ENCODE data around the gene ITIH4.

Gene ITIH4

DNA sequence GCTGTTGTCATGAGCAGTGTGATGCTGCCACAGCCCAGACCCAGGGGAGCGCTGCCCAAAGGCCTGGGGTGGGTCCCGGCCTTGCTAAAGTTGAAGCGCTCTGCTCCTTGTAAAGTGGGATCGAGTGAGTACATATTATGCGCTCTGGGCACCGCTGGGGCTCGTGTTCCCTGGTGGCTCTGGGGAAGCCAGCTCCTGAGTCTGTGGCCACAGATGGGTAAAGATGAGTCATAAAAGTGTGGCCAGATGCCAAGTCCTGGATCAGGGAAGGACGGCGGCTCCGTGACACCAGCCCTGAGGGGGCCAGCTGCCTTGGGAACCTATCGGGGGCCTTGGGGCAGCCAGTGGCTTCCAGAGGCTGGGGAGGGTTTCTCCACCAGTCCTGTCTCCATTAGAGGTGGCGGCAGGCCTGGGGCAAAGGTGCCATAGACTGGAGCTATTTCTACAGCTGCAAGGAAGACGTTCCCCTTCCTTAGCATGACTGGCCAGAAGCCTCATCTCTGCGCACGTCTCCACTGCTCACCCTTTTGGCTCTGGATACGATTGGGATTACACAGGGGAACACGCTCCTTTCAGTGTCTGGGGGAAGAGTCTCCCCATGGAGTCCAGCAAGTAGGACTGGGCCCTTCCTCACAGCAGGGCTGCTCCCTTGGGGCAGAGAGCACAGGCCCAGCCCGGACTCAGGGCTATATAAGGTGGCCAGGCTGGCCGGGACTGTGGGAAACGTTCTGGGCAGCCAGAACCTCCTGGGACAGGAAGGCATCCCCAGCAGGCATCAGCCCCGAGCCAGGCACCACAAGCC is 1.2 kb upstream of the ITIH4 start:
- DNase-seq (ENCODE audit: low spot score) = no peak

DNA sequence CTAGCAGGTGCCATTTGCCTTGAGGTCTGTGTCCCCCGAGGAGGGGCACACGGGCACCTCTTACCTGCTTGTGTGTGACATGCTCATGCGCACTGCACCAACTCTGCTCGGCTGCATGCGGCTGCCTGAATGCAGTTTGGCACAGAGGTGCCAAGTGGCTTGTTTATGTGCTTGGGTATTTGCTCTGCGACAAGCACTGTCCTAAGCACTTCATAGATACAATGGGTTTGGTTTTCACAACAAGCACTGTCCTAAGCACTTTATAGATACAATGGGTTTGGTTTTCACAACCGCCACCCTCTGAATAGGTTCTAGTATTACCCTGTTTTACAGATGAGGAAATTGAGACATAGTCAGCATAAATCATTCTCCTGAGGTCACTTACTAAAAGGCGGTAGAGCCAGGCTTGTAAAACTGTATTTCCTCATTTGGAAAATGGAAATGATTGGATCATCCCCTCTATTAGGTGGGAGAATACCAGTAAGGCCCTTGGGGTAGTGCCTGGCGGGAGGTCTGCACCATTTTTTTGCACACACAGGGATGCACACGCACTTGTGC is 487 bp downstream of the ITIH4 start:
- no peak for DNase-seq (ENCODE audit: low spot score)

DNA sequence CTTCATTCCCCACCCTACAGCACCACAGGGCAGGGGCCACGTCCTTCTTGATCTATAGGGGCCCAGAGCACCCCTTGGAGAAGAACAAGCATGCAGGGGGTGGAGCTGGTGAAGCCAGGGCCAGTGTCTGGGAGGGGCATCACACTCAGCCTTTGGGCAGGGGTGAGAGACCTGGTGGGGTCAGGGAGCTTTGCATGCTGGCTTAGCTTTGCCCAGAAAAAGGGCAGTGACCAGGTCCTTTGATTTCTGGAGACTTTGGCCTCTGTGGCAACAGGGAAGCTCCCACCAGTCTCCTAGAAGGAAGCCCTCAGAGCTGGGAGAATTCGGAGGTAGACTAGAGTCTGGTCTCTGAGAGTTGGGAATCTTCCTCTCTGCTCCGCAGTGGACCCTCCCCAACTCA is 990 bp downstream of the ITIH4 start:
- no peak for DNase-seq (ENCODE audit: low spot score)

DNA sequence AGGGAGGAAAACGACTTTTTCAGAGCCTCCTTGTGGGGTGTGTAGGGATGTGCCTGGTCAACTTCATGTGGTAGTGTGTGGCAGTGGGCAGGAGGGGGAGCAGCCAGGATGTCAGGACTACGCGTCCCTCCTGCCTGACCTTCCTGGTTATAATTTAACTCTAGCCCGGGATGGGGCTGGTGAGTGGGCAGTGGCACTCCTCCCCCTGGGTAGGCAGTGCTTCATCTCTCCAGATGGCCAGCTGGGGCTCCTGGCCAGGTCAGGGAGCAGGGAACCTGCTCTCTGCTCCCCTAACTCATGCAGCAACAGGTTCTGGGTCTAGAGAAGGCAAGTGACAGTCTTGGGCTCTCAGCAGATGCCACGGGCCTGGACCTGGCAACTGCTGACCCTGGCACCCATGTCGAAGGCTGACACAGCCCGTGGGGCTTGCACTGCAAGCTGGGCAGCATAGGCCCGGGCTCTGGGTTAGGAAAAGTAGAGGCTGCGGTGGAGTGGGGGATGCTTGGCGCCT is 2.6 kb downstream of the ITIH4 start:
- no peak for DNase-seq (ENCODE audit: low spot score)

DNA sequence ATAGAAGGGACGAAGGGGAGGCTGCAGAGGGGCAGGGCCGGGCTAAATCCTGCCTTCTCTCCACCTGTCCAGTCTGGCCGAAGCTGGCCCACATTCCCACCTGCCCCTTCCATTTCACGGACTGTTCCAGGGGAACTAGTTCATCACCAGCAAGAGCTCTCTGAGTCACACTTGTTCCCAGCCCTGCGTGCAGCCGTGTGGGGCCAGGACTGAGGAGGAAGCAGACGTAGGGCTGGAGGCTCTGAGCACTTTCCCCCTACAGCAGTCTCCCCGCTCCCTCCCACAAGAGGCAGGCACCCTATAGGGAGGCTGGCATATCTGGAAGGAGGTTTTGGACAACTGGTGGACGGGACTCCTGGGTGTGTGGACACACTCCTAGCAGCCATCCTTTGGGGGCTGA is 3.0 kb downstream of the ITIH4 start:
- no peak for DNase-seq (ENCODE audit: low spot score)

DNA sequence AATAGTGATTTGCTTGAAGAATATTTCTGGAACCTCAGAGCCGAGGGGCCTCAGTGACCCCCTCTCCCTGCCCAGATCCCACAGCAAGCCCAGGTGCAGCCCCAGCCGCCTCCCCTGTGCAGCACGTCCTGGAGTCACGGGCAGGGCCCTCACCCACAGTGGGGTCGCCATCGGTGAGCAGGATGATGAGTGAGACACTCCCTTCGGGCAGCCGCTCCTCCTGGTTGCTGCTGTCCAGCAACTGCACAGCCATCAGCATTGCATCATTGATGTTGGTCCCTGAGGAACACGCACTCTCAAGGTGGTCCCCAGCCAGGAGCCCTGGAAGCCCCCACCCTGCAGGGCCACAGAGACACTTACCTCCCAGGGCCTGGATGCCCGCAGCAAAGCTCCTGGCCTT is 6.4 kb downstream of the ITIH4 start:
- no peak for DNase-seq (ENCODE audit: low spot score)

DNA sequence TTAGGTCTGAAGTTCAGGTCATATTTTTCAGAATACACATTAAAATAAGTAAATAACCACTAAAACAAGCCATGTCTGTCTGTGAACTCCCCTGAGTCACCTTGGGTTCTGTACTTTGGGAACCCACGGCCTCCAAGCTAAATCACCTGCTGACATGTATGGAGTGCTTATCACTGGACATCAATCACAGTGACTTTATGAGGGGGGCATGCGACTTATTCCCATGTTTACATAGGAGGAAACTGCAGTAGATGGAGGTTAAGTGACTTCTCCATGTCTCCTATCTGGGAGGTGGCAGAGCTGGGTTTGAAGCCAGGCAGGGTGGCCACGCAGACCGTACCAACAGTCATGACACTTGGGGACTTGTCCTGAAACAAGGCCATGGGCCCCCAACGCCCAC is 8.1 kb downstream of the ITIH4 start:
- DNase-seq (ENCODE audit: low spot score) = no peak

DNA sequence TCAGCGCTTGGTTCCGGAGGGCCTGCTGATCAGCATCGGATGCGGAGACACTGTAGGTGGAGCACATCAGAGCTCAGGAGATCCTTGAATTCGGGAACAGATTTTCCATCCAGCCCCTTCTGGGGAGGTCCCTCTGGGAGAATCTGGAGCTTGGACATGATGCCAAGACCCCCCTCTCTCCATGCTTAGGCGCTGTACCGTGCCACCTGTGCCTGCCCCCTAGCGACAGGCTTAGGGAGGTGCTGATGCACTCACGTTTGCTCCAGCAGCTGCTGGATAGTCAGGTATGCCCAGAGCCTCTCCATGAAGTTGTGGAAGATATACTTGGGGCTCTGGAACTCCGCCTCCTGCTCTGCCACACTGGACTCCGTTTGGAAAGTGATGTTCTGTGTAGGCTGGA is 9.7 kb downstream of the ITIH4 start:
- no peak for DNase-seq (ENCODE audit: low spot score)

DNA sequence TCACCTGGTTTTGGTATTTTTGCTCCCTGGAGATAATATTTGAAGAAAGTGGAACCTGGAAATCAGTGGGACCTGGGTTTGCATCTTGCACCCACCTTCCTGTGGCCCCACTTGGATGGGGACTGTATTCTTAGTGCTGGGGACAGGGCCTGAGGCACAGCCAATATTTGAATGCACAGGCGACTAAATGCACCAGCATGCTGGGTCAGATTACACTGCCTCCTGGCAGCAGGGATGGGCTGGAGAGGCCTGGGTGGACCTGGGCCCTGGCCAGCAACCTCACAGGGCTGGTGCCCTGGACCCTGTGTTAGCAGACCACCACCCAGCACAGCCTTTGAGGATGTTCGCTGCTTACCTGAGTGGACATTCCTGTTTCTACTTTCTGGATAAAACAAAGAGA is 10.5 kb downstream of the ITIH4 start:
- DNase-seq (ENCODE audit: low spot score) = no peak

DNA sequence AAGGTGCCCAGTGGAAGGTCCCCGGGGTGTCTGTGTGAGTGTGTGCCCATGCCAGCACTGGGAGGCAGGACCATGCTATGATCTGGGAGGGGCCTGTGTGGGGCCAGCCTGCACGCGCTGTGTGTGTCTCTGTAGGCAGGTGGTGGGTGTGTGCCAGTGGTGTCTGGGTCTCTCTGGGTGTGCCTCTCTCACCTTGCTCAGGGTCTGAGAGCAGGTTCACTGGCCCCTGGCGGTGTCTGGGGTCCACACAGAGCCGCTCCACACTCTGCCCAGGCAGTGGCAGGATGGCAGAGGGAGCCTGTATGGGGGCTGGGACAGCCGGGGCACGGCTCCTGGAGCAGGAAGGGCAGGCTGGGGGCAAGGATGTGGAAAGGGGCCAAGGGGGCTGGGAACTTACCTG is 12.6 kb downstream of the ITIH4 start:
- DNase-seq (ENCODE audit: low spot score) = no peak

DNA sequence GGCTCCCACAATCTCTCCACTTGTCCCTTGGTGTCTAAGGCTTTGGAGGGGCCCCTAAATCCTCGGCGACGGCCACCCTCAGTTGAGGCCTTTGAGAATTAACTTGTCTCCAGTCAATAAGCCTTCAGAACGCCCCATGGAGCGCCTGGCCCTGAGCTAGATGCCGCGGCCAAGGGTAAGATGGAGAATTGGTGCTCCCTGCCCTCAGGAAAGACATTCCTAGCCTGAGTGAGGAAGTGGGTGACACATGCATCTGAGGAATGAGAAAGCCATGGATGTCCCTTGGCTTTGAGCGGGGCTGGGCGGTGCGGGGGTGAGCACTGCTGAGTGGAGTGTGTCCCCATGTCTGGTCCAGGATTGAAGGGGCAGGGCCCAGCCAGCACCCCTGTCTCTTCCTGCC is 13.3 kb downstream of the ITIH4 start:
- DNase-seq (ENCODE audit: low spot score) = no peak

DNA sequence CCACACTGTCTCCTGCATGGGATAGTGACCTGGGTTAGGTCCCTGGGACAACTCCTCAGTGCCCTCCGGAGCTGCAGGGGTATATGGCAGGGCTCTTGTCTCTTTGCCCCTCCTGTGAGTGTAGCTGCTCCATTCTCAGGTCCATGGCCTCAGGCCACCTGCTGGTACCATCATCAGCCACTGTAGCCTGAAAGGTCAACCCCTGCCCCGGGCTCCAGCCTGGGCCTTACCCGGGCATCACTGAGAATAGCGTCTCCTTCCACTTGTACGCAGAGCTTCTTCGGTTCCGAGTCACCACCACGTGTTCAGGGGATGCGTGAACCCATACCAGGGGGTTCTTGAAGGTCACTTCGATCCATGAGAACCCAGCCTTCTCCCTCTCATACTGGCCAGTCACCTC is 13.8 kb downstream of the ITIH4 start:
- no peak for DNase-seq (ENCODE audit: low spot score)

DNA sequence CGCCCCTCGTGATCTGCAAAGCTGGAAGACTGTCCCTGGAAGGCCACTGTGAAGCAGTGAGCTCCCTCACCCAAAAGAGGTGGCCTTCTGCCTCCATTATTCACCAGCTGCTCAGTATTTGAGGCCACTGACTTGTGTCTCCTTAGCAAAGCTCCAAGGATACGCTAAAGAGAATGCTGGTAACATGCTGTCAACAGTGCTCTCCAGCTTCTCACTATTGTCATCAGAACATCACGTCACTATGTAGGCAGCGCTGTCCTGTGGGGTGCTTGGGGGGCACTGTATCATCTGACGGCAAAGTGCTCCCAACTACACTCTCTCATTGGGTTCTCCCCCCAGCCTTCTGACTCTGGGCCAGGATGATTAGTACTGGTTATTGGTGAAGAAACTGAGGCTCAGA is 14.3 kb downstream of the ITIH4 start:
- no peak for DNase-seq (ENCODE audit: low spot score)

DNA sequence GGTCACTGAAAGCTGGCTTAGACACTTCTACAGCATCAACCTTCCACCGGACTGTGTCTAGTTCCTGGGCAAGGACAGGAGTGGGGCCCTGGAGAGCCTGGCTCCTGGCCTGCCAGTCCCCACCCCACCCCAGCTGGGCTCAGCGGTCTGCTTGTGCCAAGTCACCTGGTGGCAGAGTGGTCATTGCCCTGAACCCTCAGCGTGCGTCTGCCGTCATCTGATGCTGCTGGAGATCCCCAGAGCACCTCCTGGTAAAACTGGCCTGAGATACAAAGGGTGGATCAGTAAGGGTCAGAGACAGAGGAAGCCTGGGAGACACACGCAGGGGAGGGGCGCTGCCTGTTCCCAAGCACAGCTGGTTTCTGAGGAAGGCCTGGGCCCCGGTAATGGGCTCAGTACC is 16.7 kb downstream of the ITIH4 start:
- no peak for DNase-seq (ENCODE audit: low spot score)

DNA sequence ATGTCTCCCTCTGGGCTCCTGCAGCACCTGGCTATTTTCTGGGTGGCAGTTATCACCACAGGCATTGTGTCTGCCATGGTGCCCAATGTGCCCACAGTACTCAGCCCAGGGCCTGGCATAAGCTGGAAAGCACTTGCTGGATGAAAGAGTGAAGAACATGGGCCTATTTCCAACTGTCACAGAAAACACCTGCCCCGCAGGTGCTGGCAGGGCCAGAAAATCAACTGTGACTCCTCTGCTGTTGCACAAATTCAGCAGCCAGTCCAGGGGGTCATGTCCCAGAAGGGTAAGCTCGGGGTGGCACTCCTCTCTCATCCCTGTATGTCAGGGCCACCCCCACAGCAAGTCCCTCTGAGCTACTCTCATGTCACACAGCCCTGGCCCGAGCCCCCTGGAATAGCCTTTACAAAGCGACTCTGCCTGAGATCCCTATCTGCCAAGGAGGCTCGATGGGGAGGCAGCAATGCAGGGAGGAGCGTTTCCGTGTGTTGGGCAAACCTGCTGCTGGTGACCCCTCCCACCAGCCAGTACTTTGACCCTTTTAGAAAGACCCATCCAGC is 18.9 kb downstream of the ITIH4 start:
- DNase-seq (ENCODE audit: low spot score) = no peak

DNA sequence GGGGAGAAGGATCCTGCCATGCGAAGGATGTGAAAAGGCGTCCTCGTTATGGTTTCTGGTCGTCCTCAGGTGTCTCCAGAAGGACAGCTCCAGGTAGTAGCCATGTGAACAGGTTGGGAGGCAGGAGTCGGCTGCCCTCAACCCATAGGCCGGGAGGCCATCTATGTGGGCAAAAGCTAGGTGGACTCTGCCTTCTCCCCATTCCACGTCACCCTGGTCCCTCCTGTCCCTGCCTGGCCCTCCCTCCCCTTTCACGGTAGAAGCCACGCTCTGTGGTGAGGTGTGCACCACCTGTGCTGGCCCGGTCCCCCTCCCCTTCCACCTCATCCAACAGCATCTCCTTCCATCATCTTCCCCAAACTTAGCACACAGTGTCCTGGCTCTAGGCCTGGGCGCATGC is 19.5 kb downstream of the ITIH4 start:
- no peak for DNase-seq (ENCODE audit: low spot score)

DNA sequence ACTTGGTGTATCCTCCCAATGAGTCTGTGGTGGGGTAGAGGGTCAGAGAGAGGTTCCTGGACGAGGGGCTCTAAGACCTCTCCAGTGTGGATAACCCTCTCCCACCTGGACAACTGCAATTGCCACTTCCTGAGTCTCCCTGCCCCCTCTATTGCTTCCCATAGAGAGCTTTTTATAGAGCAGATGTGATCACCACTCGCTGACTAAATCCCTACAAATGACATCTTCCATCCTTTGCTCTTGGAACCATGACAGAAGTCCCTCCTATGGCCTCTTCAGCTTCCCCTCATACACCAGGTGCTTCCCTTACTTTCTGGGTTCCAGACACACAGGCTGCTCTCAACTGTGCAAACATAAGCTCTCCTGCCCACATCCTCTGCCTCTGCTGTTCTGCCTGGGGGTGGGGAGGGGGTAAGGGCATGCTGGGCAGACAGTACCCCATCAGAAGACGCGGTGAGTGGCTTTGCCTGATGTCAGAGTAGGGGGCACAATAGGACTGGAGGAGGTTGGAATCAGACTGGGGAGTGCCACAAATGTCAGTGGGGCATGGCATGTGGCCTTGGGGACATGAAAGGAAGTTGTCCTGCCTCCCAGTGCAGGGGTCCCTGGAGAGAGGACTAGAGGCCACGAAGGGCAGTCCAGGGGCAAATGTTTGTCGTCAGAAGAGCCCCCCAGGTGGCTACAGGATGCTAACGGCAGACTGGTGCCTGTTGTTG is 20.7 kb downstream of the ITIH4 start:
- no peak for DNase-seq (ENCODE audit: low spot score)

DNA sequence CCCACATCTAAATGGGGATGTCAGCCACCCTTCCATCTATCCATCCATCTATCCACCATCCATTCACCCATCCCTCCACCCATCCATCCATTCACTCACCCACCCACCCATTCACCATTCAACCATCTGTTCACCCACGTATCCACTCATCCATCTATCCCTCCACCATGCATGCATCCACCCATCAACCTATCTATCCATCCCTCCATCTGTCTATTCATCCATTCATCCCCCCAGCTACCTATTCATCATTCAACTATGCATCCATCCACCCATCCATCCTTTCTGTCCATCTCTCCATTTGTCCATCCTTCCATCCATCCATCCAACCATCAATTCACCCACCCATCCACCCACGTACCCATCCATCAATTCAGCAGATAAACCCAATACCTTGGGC is 21.3 kb downstream of the ITIH4 start:
- no peak for DNase-seq (ENCODE audit: low spot score)

DNA sequence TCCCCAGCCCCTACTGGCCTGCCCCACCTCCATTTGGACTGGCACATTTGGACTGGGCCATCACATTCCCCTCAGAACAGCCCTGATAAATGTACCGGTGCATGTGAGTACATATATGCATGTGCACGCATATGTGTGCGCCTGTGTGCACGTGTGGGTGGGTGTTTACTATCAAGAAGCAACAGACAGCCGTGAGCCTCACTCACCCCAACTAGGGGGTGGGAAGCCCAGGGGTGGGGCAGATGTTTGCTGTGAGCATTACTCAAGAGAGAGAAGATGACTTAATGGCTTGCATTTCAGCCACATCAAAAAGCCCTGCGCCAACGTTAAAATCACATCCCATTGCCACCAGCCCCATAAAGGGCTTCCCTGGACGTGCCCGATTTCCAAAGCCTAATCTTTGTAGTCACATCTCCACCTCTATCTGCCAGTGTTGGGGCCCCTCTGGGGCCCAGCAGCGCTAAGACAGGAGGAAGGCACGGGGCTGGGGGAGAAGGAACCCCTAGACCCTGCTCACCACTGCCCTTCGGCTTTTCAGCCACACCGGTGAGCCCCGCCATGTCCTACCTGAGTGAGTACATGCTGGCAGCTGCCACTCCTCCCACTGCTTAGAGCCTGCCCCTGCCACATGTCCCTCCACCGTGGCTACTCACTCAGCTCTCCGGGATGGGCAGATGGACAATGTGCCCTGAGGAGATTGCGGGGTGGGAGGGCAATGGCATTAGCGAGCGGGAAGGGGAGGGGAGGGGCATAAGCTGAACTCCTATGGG is 25.0 kb downstream of the ITIH4 start:
- no peak for DNase-seq (ENCODE audit: low spot score)

DNA sequence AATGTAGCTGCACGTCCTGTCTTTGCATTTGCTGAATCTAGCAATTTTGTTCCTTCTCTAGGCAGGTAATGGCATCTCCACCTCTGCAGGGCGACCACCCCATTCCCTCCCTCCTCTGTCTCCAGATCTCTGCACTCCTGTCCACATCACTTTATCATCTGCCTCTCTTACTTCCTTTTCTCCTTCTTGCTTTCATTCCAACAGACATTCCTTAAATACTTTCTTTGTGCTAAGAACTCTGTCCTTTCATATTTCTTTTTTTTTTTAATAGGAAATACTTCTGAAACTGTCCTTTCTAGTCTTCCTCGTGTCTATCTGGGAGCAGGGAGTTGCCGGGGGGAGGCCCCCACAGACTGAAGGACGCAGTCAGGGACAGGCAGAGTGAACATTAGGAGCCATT is 28.6 kb downstream of the ITIH4 start:
- no peak for DNase-seq (ENCODE audit: low spot score)

DNA sequence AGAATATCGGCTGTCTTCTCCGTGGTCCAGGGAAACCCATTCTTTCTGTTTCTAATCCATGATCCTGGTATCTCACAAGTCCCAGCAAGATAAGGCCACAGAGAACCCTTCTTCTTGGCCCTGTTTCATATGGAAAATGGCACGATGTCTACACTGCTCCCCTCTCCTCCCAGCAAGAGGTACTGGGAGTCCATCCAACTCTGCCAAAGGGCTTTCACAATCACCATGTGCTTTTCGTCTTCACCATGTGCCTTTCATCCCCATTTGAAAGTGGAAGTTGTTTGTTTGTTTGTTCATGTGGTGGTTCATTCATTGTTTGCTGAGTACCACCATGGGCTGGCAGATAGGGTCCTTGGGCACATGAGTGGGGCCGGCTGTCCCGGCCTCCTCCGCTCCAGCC is 30.4 kb downstream of the ITIH4 start:
- DNase-seq (ENCODE audit: low spot score) = no peak

DNA sequence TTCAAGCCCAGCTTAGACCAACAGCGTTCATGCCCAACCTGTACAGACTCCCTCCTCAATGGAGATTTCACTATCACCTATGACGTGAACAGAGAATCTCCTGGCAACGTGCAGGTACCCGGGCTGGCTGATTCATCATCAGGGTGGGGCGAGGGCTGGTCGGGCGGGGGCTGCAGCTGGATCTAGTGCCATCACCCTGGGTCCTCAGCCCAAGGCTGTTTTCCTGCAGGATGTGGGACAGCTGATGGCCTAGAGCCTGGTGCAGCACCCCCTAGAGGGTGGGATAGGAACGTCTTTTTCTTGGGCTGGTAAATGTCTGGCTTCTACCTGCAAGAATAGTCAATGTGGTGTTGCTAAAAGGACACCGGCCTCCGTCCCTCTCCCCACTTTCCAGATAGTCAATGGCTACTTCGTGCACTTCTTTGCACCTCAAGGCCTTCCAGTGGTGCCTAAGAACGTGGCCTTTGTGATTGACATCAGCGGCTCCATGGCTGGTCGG is 31.4 kb downstream of the ITIH4 start:
- no peak for DNase-seq (ENCODE audit: low spot score)
